ENCODE measurements around the gene THOC5.

The THOC5 gene

GRCh38 chr22:29473001-29473400 is 80.6 kb downstream of the THOC5 start:
- no peak for DNase-seq (ENCODE audit: low spot score)

DNA sequence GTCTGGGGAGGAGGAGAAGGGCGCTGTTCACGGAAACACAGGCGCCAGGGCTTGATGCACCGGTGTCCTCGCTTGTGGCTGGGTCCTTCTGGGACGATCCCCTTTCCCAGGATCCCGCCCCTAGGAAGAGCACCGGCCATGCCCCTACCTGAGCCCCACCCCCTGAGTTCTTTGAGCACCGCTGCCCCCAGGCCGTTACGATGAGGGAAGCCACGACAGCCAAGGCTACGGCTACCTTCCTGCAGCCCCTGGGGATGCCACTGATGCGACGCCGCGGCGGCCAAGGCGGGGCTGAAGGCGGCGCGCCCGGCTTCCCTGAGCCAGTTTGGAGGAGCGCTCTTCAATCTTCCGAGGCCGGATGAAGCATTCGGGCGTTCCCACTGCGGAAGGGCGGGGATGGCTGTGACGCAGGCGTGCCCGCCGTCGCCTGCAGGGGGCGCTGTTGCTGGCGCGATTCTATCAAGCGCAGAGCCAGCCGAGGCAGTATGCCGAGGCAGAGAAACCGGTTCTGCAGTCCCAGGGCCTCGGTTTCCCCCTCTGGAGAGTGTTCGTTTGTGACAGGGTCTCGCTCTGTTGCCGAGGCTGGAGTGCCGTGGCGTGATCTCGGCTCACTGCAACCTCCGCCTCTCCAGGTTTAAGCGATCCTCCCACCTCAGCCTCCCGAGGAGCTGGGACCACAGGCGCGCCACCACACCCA is 83.2 kb downstream of the THOC5 start:
- DNase-seq (ENCODE audit: low spot score): peak; percentile 77

DNA sequence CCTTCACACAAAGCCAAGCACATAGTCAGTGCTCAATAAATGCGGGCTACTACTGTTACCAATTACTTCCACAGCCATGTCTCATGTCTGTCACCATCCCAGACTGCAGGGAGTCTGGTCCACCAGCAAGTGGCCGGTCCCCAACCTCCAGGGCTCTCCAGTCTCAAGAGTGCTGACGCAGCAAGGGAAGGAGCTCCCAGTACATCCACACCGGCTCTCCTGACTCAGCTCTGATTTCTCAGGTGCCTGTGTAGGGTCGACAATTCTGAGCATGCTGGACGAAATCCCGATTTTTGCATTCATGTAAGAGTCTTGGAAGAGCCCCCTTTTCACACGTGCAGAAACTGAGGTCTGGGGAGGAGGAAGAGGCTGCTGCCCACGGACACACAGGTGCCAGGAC is 83.8 kb downstream of the THOC5 start:
- DNase-seq (ENCODE audit: low spot score): no peak

DNA sequence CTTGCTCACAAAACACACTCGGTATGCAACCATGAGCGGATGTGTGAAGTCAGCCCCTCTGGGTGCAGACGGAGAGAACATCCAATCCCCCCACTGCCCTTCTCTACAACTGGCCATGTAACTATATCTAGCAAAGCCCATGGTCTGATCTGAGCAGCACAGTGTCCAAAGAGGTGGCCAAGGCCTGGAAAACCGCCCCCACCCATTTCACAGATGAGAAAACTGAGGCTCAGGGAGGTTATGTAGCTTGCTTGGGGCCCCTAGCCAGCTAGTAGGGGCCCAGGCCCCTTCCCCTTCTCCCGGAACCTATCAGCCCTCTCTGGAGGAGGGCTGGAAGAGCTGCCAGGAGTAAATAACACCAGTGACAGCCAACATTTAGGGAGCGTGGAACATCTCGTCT is 89.0 kb downstream of the THOC5 start:
- no peak for DNase-seq (ENCODE audit: low spot score)

DNA sequence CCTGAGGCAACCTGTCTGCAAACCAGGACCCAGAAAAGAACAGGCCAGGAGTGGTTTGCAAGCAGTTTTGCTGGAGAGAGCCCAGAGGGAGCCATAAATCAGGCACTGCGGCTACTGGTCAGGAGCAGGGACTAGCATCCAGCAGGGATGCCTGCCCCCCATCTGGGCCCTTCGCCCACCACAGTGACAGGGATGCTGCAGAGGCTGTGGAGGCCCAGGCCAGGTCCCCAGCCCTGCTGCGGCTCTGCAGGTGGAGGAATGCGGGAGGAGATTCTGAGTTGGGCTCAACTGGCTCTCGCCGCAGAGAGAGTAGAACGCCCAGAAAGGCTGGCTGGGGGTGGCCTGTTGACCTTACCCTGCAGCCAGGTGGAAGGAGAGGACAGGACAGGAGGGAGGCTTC is 89.9 kb downstream of the THOC5 start:
- DNase-seq (ENCODE audit: low spot score): no peak

DNA sequence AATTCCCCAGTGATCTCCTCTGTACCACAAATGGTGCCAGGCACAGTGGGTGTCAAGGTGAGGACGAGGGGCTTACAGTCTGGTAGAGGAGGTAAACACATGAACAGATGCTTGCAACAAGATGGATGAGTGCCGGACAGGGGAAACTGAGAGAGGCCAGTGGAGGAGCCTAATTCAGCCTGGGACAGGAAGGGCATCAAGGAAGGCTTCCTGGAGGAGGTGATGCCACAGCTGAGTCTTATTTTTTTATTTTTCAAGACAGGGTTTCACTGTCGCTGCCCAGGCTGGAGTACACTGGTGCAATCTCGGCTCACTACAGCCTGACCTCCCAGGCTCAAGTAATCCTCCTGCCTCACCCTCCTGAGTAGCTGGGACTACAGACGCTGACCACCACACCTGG is 92.3 kb downstream of the THOC5 start:
- no peak for DNase-seq (ENCODE audit: low spot score)

GRCh38 chr22:29459773-29460172 is 93.8 kb downstream of the THOC5 start:
- no peak for DNase-seq (ENCODE audit: low spot score)

GRCh38 chr22:29458551-29458950 is 95.0 kb downstream of the THOC5 start:
- DNase-seq (ENCODE audit: low spot score): no peak

GRCh38 chr22:29457730-29458129 is 95.8 kb downstream of the THOC5 start:
- peak; percentile 78 for DNase-seq (ENCODE audit: low spot score)

DNA sequence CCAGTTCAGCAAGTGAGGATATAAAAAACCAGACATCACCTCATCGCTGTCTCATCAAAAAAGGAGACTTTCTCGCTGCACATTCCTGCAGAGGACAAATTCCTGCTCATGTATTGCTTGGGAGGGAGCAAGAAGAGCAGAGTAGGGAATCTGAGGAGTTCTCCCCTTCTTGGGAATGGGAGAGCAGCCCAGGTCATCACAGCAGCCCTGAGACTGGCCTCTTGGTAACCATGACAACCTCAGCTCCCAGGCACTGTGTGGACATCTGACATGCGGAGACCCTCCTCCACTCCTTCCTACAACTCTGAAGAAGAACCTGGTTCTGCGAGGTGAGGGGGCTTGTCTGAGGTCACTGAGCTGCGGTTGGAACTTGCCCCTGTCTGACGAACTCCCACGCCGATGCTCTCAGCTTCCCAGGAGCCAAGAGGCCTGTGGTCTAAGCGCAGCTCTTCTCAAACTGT is 97.3 kb downstream of the THOC5 start:
- DNase-seq (ENCODE audit: low spot score): no peak
